Osteocyte (in vitro differentiated cells): ENCODE results near the gene PEX19. TPM values are rescaled to one million over a fixed set of nuclear protein-coding genes. Genes with fewer than 3 reads are reported as not detected.

Experiments
- DNase-seq: peaks from one replicate; pipeline ENCODE4 v3.0.0; 2021; ENCODE audit warnings: mixed read lengths; ENCODE audit not compliant: unreplicated experiment; ENCODE audit errors: extremely low spot score
- H3K27ac Mint-ChIP-seq: one replicate; pipeline ENCODE4 v1.8.0; 2021; ENCODE audit warnings: mild to moderate bottlenecking, mixed read lengths; ENCODE audit not compliant: unreplicated experiment
- H3K27me3 Mint-ChIP-seq: one replicate; pipeline ENCODE4 v1.8.0; 2021; ENCODE audit warnings: mixed read lengths; ENCODE audit not compliant: unreplicated experiment
- H3K36me3 Mint-ChIP-seq: one replicate; pipeline ENCODE4 v1.8.0; 2021; ENCODE audit warnings: mixed read lengths; ENCODE audit not compliant: unreplicated experiment
- H3K4me1 Mint-ChIP-seq: one replicate; pipeline ENCODE4 v1.8.0; 2021; ENCODE audit warnings: mixed read lengths; ENCODE audit not compliant: unreplicated experiment
- H3K4me3 Mint-ChIP-seq: one replicate; pipeline ENCODE4 v1.8.0; 2021; ENCODE audit warnings: mild to moderate bottlenecking, moderate library complexity, mixed read lengths; ENCODE audit not compliant: unreplicated experiment
- H3K9me3 Mint-ChIP-seq: one replicate; pipeline ENCODE4 v1.8.0; 2021; ENCODE audit warnings: mixed read lengths; ENCODE audit not compliant: unreplicated experiment
- CTCF ChIP-seq: fragments of 200-600 bp; sonication (generic); IDR thresholded peaks from 2 replicates; pipeline ENCODE4 v1.5.0; 2021; ENCODE audit warnings: antibody characterized with exemption, mild to moderate bottlenecking, moderate library complexity
- total RNA-seq: library from RNA; stranded (reverse); gene quantifications from 2 replicates; pipeline ENCODE4 v1.2.1, GENCODE V29; 2021

The PEX19 gene
- total RNA-seq, 1 donor from 2014 or later: 60.8 TPM

DNA sequence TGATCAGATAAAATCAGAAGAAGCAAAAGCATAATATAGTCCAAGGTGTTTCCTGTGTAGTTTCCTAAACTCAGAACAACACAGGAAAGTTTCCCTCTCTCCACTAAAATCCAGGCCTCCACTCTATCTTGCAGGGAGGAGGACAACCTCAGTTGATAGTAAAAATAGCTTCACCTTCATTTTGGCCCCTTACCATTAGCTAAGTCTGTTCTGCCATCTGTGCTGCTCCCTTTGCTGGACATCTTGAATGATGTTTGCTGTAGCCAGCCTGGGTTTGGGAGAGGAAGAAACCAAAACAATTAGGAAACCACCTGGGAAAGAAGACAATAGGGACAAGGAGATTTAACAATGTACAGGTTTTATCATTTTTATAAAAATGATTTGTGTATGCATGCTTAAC is 41.2 kb downstream of the PEX19 start:
- Mint-ChIP-seq H3K27ac (peak overlapping the region; percentile 9), H3K4me1 (peaks cover 34% of the 10 kb centered on the region), H3K4me3 (no peak overlapping the region), H3K27me3 (no peaks in the 10 kb centered on the region), H3K36me3 (peaks cover 20% of the 10 kb centered on the region), H3K9me3 (no peaks in the 10 kb centered on the region)
- TF ChIP-seq CTCF: no peak
- no peak for DNase-seq

DNA sequence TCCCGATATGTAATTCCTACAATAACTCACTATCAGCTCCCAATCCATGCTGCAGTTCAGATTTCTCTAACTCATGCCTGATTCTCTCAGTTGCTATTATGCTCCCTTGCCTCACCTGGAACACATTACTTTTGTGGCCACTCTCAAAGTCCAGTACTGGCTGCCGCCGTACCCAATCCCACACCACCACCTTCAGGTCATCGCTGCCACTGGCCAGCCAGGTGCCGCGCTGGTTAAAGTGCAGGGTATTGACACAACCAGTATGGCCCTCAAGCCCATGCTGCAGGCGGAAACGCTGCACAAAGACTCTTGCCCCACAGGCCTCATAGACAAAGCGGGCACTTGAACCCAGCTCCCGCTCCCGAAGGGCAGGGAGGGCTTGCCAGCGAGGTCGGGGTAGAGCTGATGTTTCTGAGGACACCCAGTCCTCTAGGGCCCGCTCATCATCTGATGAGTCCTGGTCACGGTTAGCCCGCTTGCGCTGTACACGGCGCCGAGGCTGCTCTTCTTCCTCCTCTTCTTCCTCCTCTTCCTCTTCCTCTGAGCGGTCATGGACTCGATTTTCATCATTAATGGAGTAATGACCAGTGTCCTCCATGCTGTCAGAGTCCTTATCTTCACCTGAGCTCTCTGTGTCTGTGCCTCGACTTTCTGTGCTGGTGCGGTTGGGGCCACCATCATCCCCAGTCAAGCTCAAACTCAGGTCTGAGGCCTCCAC is 45.2 kb downstream of the PEX19 start:
- no peak for DNase-seq
- Mint-ChIP-seq H3K9me3 (no peaks in the 10 kb centered on the region), H3K4me1 (peaks cover 10% of the 10 kb centered on the region), H3K36me3 (peaks cover 27% of the 10 kb centered on the region), H3K27me3 (no peaks in the 10 kb centered on the region), H3K4me3 (no peak overlapping the region), H3K27ac (no peak overlapping the region)
- no peak for TF ChIP-seq CTCF

DNA sequence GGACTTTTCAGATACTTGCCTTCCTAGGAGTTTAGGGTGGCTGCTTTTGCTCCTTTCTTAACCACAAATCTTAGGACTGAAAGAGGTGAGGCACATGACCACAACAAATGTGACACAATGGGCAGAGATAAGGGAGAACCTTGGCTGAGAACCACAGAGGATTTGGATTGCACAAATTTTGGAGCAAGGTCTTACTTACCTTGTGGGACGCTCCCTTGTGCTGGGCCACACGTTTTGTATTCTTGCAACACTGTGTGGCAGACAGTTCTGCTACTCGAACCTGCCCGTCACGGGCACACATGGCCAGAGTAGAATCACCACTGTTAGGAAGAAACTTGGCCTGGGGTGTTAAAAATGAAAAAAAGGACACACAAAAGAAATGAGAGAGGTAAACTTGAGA is 46.5 kb downstream of the PEX19 start:
- H3K4me1 Mint-ChIP-seq: no peaks in the 10 kb centered on the region
- H3K4me3 Mint-ChIP-seq: no peak overlapping the region
- no peak for TF ChIP-seq CTCF
- H3K36me3 Mint-ChIP-seq: peaks cover 25% of the 10 kb centered on the region
- no peaks in the 10 kb centered on the region for H3K27me3 Mint-ChIP-seq
- H3K27ac Mint-ChIP-seq: no peak overlapping the region
- H3K9me3 Mint-ChIP-seq: no peaks in the 10 kb centered on the region
- DNase-seq: no peak

DNA sequence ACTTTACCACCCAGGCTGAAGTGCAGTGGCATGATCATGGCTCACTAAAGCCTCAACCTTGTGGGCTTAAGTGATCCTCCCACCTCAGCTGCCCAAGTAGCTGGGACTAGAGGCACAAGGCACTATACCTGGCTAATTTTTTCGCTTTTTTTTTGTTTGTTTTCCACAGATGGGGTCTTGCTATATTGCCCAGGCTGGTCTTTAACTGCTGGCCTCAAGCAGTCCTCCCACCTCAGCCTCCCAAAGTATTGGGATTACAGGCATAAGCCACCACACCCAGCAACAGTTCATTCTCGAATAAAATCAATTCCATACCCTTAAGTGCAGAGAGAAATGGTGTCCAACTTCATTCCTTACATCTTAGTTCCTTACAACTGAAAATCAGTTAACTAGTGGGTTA is 47.4 kb downstream of the PEX19 start:
- peaks cover 27% of the 10 kb centered on the region for H3K36me3 Mint-ChIP-seq
- no peaks in the 10 kb centered on the region for H3K4me1 Mint-ChIP-seq
- H3K27ac Mint-ChIP-seq: no peak overlapping the region
- TF ChIP-seq CTCF: no peak
- H3K27me3 Mint-ChIP-seq: no peaks in the 10 kb centered on the region
- no peaks in the 10 kb centered on the region for H3K9me3 Mint-ChIP-seq
- H3K4me3 Mint-ChIP-seq: no peak overlapping the region
- DNase-seq: no peak

DNA sequence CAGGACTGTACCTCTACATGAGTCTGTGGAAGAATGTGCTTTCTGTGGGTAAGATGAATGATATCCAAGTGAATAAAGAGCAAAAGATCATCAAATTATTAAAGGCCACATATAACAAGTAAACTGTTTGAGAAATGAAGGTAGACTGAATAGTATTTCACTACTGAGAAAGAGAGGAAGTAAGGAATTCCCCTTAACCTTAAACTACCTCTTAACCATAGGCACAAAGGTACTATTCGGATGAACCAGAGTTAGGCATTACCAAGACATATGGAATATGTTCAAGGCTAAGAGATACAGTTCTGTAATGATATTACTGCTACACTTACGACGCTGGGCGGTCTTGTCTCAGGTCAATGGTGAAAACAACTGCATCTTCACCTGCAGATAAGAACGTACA is 48.1 kb downstream of the PEX19 start:
- Mint-ChIP-seq H3K4me1 (no peaks in the 10 kb centered on the region), H3K27me3 (no peaks in the 10 kb centered on the region), H3K9me3 (no peaks in the 10 kb centered on the region), H3K27ac (no peak overlapping the region), H3K36me3 (peaks cover 27% of the 10 kb centered on the region), H3K4me3 (no peak overlapping the region)
- TF ChIP-seq CTCF: no peak
- DNase-seq: no peak
